GM11168 (cell line): ENCODE measurements around the gene SEC23B.
"Not testable (repeated sequence)": the region's sequence is repeated elsewhere in the genome, so short reads cannot be mapped to it uniquely, and the experiment has no call there.

Experiments
- in situ Hi-C: fragments of 300-500 bp; cut with MboI; formaldehyde crosslinking; loops from one replicate; pipeline ENCODE4 v1.12.0; 2022; ENCODE audit warnings: low sequenced_read_pairs; ENCODE audit not compliant: unreplicated experiment

SEC23B gene

DNA sequence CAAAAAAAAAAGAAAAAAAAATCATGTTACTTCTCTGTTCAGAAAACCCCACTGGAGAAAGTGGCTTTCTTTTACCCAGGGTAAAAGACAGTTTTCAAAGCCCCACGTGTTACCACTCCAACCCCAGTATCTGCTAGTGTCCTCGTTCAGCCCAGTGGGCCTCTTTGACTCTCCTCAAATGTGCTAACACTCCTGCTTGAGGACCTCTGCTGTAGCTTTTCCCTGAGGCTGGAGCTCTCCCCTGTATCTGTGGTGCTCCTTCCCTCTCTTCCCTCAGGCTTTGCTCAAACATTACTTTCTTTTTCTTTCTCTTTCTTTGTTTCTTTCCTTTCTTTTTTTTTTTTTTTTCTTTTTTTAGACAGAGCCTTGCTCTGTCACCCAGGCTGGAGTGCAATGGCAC, 15.3 kb downstream of the SEC23B start:
- in situ Hi-C loops, result no loop called here

DNA sequence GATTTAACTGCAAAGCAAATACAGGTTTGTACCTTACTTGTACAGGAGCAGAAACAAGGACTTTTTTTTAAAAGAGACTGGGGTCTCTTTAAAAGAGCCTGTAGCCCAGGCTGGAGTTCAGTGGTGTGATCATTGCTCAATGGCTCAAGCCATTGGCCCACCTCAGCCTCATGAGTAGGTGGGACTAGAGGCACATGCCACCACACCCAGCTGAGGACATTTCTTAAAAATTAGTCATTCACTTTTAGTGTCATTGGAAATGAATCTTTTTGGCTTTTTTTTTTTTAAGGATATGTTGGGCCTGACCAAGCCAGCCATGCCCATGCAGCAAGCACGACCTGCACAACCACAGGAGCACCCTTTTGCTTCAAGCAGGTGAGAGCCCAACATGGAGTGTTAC, 16.9 kb downstream of the SEC23B start:
- in situ Hi-C loops, result no loop called here

DNA sequence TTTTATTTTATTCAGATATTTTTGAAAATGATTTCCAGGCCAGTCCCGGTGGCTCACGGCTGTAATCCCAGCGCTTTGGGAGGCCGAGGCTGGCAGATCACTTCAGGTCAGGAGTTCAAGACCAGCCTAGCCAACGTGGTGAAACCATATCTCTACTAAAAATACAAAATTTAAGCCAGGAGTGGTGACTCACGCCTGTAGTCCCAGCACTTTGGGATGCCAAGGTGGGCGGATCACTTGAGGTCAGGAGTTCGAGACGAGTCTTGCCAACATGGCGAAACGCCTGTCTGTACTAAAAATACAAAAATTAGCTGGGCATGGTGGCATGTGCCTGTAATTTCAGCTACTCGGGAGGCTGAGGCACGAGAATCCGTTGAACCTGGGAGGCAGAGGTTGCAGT, 19.0 kb downstream of the SEC23B start:
- in situ Hi-C loops, result not testable (repeated sequence)

DNA sequence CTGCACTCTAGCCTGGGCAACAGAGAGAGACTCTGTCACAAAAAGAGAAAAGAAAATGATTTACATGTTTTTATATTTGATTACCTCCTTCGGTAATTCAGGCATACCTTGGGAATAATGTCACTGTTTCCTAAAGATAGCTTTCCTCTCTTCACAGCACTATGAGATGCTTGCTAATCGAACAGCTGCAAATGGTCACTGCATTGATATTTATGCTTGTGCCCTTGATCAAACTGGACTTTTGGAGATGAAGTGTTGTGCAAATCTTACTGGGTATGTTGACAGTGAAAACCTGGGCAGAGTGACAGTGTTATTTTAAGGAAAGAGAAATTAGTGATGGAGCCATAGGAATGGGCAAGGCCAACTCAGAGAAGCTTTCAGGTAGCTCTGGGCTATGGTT, 19.6 kb downstream of the SEC23B start:
- in situ Hi-C loops, result no loop called here

DNA sequence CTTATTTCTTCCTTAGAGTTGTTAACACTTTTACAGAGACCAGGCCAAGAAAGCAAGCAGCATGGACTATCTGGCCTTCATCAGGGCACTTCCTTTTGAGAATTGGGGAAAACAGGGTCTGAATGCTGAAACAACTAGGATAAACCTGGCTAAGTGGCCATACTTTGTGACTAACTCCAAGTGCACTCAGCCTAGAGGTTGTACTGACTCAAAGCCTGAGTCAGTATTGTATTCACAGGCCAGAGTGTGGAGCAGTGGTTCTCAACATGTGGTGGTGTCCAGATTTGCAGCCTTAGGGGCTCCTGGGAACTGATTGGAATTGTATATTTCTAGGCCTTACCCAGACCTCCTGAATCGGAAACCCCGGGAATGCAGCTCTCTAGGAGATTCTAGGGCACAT, 20.1 kb downstream of the SEC23B start:
- in situ Hi-C loops, result no loop called here

DNA sequence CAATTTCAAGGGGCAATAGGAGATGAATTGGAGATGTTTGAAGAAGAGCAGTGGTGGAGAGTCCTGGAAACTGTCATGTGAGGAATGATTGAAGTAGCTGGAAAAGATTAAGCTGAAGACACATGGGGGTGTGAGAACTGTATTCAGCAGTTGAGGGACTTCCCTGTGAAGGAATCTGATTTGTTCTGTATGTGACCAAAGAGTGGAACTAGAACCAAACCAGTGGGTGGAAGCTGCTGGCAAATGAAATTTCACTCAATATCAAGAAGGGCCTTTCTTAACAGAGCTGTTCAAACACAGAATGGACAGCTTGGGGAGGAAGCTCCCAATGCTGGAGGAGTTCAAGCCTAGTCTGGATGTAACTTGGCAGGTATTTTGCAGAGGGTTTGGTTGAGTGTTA, 21.3 kb downstream of the SEC23B start:
- in situ Hi-C loops, result no loop called here

DNA sequence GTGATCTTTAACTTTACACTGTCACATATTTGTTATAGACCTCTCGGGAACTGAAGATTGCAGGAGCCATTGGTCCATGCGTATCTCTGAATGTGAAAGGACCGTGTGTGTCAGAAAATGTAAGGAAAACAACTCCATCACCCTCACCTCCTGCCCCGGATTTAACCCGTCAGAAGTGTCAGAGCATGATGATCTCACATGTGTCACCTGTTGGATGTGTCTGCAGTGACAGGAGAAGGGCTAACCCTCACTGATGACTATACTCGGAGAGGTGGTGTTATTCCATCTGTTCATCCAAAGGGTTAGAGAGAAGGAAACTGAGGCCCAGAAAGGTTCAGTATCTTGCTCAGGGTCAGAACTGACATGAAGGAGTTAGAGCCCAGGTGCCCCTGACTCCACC, 24.9 kb downstream of the SEC23B start:
- in situ Hi-C loops, result no loop called here

DNA sequence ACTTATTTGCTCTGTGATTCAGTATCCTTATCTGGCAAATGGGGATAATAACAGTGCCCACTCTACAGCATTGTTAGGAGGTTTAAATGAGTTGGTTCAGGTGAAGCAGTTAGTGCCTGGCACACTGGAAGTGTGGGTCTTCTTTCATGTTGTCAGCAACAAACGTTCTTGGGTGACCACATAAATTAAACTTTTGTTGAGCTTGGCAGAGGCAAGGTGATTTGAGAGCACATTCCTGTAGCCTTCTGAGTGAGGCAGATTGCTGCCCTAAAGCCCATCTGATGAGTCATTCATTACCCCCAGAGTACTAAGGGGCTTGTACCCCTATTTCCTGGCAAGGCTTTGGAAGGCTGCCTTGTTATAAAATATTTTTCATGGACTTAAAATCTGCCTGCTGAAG, 25.8 kb downstream of the SEC23B start:
- in situ Hi-C loops, result no loop called here

DNA sequence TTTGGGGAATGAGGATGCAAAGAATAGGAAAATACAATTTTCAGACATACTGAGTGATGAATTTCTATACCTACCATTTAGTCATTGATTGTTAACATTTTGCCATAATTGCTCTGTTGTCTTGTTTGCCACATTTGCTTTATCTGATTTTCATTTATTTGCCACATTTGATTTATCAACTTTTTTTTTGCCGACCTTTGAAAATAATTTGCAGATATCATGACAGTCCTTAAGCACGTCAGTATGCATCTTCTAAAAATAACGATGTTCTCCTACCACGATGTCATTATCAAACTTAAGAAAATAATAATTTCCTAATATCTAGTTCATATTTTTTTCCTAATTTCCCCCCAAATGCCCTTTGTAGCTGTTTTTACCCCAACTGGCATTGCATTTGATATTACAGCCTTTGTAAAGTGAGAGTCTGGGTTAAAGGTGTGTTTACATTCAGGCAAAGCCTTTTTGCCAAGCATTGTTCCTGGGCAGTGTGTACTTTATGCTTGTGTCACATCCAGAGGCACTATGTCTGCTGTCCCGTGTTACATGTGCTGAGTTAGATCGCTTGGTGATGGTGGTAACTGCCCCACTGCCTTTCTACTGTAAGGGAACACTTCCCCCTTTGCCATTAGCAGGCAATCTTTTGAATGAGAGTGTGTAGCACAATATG, 26.4 kb downstream of the SEC23B start:
- in situ Hi-C loops, result no loop called here

DNA sequence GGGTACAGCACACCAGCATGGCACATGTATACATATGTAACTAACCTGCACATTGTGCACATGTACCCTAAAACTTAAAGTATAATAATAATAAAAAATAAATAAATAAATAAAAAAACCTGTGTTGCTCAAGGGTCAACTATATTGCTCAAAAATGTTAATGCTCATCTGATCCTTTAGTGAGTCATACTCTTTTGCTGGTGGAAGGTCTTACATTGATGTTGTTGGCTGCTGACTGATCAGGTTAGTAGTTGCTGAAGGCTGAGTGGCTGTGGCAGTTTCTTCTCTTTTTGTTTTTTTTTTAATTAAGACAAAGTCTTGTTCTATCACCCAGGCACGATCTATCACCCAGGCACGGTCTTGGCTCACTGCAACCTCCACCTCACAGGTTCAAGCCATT, 29.9 kb downstream of the SEC23B start:
- in situ Hi-C loops, result no loop called here

DNA sequence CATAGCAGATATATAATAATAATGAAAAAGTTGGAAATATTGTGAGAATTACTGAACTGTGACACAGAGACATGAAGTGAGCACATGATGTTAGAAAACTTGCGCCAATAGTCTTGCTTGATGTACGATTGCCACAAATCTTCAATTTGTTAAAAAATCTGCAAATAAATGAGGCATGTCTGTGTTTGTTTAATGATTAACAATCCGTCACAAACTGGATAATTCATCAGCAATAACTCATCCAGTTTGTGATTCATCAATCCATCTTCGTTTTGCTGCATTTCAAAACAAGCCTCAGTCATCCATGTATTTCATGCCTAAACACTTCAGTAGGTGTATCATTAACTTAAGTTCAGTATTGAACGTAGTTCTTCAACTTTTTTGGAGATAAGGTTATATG, 34.0 kb downstream of the SEC23B start:
- in situ Hi-C loops, result no loop called here

DNA sequence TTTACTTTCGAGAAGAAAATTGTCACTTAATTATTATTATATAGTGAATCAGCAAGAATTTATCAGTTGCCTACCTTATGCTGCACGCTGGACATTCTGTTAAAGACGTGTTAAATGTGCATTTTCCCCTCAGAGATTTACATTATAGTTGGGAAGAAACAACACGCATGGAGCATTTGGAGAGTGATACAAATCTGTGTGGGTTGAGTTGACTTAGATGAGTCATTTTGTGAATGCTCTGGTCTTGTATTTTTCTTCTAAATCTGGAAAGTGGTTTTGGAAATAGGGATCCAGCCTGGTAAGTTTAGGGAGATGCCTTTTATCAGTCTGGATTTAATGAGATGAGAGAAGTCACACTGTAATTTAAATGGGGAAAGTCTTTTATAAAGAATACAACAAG, 35.5 kb downstream of the SEC23B start:
- in situ Hi-C loops, result no loop called here

DNA sequence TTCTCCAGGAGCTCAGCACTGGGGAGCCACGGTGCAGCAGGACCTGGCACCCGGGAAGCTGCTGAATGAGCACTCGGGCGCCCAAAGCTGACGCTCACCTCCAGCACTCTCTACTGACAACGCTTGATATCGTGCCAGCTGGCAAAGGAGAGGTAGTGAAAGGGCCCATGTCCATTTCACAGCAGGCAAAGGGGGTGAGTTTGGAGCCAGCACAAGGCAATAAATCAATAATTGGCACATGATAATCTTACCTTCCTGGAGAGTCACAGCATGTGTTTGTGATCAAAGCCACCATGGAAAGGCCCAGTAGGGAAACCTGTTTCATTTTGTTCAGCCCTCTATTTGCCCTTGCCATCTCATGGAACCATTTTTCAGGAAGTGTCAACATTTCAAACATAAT, 36.2 kb downstream of the SEC23B start:
- in situ Hi-C loops, result no loop called here

DNA sequence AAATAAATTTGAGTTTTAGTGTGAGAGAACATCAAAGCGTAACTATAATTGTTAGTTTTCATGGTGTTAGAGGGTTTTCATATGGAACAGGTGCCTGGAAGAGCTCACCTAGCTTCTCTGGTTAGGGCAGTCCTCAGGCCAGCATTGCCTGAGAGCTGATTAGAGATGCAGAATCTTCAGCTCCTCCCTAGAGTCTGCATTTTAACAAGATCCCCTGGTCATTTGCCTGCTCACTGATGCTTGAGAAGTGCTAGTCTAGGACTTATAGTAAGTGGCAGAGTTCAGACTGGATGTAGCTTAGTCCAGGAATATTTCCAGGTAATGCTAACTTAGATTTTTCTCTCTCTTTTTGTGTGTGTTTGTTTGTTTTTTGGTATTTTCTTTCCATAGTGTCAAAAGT, 37.8 kb downstream of the SEC23B start:
- in situ Hi-C loops, result no loop called here

DNA sequence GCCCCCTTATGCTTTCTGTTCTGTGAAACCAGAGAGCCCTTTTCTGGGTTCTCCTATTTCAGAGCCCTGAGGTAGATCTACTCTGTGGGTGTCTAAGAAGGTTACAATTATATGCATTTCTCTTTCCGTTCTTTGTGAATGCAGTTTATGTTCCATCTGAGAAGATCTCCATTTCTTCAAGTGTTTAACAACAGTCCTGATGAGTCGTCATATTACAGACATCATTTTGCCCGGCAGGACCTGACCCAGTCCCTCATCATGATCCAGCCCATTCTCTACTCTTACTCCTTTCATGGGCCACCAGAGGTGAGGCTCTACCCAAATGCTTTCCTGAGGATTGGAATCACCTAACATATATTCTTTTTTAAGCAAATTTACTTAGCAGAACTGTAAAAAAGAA, 40.7 kb downstream of the SEC23B start:
- in situ Hi-C loops, result no loop called here

DNA sequence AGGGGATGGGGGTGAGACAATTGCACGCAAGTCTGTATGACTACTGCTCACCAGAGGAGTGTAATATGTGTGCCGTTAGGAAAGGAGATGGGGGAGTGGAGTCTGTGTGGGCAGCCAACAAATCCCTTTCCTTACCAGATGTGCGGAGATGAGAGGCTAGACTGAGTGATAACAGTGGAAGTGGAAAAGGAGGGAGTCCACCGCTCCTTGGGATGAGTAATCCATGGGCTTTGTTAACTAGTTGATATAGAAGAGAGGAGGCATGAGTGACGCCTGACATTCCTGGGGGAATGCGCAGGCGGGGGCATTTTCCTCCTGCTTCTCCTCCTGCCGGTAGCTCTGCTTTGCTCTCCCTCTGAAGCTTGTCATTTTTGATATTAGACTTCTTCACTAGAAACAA, 46.0 kb downstream of the SEC23B start:
- in situ Hi-C loops, result no loop called here

DNA sequence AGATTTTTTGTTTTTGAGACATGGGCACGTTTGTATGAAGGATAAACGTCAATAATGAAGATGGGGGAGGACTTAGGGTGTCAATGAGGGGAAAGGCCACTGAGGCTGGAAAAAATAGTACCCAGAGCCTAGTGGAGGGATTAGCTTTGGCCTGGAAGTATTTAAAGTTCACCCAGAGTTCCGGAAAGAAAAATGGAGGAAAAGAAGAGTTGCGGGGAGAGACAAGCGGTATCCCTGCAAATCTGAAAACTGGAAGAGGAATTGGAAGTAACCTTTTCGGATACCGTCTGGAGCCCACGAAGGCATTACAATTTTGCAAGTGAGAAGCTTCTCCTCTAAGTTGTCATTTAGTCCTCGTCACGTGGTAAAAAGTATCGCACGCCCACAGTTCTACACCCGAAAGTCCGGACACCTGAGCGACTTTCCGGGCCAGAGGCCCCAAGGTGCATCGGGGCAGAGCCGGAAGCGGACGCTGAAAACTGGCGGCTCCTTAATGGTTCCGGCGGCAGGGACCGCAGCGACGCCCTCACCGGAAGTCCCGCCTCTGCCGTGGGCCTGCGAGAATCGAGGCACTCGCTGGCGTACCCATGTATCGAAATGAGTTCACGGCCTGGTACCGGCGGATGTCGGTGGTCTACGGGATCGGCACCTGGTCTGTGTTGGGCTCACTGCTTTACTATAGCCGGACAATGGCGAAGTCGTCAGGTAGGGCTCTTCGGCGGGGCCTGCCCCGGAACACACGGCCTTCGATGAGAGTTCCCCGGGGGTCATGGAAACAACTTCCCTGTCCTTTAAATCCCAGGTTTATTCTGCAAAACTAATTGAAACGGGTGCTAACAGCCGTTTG, 59.4 kb downstream of the SEC23B start, which contains the start of gene SMIM26:
Gene SMIM26 (plus strand): TSS at position 541 of the 847 bp plus-strand sequence. CDS start 47 bp downstream, at position 588.
- in situ Hi-C loops, result no loop called here

DNA sequence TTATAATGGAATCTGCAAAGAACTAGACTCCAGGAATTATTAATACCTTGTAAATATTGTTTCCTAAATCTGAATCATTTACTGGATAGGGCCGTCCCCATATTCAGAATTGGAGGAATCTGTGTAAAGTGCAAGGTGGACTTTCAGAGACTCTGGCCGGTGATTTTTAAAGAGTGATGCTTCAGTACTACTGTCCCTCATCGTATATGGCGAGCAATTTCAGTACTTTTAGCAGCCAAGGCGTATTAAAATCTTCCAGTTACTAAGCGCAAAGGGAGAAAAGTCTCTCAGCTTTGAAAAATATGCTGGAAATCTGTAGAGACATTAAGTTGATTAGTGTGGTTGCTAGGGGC, 60.0 kb downstream of the SEC23B start:
- in situ Hi-C loops, result no loop called here

DNA sequence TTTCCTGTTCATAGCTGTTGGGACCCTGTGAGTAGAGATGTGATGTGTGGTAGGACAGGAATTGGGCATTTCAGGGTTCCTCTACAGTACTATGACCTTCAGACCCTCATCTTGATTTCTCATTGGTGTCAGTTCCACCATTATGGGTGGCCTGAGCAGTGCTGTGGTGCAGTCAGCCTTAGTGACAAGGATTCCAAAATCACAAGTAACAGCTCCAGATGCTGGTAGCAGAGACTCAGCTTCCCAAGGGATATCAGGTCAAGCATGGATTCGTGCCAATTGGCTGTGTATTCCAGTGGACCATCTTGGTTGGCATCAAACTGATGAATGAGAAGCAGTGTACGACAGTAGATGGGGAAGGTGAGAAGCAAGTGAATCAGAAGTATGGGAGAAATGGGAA, 63.3 kb downstream of the SEC23B start:
- in situ Hi-C loops, result no loop called here

DNA sequence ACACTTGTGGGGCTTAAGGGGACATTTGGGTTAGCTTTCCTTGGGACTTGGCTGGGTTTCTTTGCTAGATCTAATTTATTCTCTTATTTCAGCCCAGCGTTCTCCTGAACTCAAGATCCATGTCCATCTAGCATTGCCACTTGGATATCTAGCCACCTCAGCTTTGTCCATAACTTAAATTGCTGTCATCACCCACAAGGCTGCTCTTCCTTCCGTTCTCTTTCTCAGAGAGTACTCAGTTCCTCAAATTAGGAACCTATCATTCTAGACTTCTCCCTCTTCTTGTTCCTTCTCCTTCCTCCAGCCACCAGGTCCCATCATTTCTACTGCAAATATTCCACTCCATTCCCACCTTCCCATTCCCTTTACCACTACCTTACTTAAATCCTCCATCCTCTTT, 63.8 kb downstream of the SEC23B start:
- in situ Hi-C loops, result no loop called here

DNA sequence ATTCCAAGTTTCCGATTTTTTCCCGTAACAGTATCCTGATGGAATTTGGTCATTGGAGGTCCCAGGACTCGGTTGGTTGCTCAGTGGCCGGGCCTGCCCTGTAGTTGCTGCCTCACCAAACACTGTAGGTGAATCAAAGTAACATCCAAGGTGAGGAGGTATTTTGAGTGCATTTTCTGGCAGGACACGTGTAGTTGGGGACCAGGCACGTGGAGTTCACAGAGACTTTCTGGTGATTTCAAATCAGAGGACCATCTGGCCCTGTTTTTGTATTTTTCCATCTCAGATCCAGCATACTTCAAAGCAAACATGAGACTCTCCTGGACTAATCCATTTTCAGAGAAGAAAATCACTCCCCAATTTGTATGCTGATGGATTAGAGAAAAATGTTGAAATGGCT, 70.2 kb downstream of the SEC23B start:
- in situ Hi-C loops, result no loop called here

DNA sequence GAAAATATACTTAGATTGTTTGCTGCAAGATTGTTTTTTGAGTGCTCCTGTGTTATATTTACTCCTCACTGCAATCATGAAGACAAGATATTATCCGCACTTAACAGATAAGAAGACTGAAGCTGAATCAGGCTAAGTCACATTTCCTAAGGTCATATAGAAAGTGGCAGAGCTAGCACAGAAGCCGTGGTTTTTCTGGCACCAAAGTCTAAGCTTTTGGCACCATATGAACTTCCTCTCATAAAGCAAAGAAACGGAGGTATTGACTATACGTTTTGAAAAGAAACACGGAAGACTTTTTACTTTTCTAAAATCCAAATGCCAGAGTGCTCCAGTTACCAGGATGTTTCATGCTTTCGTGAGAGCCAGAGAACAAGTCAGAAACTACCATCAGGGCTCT, 70.8 kb downstream of the SEC23B start:
- in situ Hi-C loops, result no loop called here
